Measurements from ENCODE around the gene ADAMTS13. TPM values are rescaled to one million over a fixed set of nuclear protein-coding genes. Genes with fewer than 3 reads are reported as not detected.

ADAMTS13 gene
- total and polyA plus RNA-seq, 9 of the 15 experiments (the other 6 are each of a cell fraction or from before 2014, with no cell fraction given): 0.03 to 0.20 (median 0.04) TPM; not detected in 4

- no peak for TF ChIP-seq STAT5B (CRISPR knock-in tag; IDR thresholded peaks at IDR 0.05)
These were observed at the start of gene ADAMTS13 (continued) for GRCh38 chr9:133421615-133422542.

GRCh38 chr9:133374612-133375115 lies 47.5 kb upstream of the ADAMTS13 start:
- Histone ChIP-seq H3K27ac (ENCODE audit: extremely low read depth, low read depth, low read length) (peak overlapping the region; percentile 97), H3K27me3 (ENCODE audit: control insufficient read depth in 2 of 2, insufficient read depth in 2 of 2, low read length in 2 of 2) (no peaks in the 10 kb centered on the region), H3K79me2 (ENCODE audit: control insufficient read depth, insufficient read depth, low read length) (peaks cover 70% of the 10 kb centered on the region), H3K9ac (ENCODE audit: insufficient read depth in 1 of 2, low read depth in 2 of 2, low read length in 2 of 2) (peak overlapping the region; percentile 97), H3K9me1 (ENCODE audit: control insufficient read depth, insufficient read depth, low read length) (peaks cover 23% of the 10 kb centered on the region), H3K9me3 (replicated peaks; ENCODE audit: control insufficient read depth, insufficient read depth, low read depth, low read length) (no peaks in the 10 kb centered on the region), H3K4me3 (peak overlapping the region; percentile 87), H3K36me3 (ENCODE audit: control insufficient read depth, insufficient read depth, low read length) (peaks cover 45% of the 10 kb centered on the region), H2AFZ (ENCODE audit: low read depth, low read length) (no peak overlapping the region), H3K4me2 (ENCODE audit: insufficient read depth, low read length) (peak overlapping the region; percentile 88), H4K20me1 (replicated peaks; ENCODE audit: control insufficient read depth, insufficient read depth, low read length) (peaks cover 41% of the 10 kb centered on the region), H3K4me1 (replicated peaks in 1 of 2; ENCODE audit: control insufficient read depth in 2 of 2, insufficient read depth in 2 of 2, low read length in 2 of 2) (peaks cover 43 to 51% of the 10 kb centered on the region in 2 experiments; a peak in 4 of 5 replicates)
- in situ Hi-C loops (cut with MboI) (no loop called here), intact Hi-C loops (cut with micrococcal nuclease) (no loop called here)
- BruUV-seq (replicated peaks): TSS peak; percentile 44
- ChIA-PET POLR2A (interaction anchor here (0.5 to 8.5 kb wide), 9 partner anchors 10 to 627 kb away, joined by 3 to 109 read pairs (median 5); partner anchors contain the start of genes MED22, RPL7A, SURF1 and SURF2), CTCF (ENCODE audit: low intra/inter-chr PET ratio) (no interaction called here)
- ATAC-seq (no peak), DNase-seq (ENCODE audit: extremely low read depth in 1 of 4, low spot score in 3 of 4) (peak in 1 of 4 experiments; percentile 46), FAIRE-seq (peak; percentile 69)
- WGBS (ENCODE audit: insufficient coverage, low coverage, missing lambda C conversion rate): 0% methylated on average over 12 of the region's 12 CpGs
- TF ChIP-seq CEBPG (CRISPR knock-in tag; IDR thresholded peaks at IDR 0.05) (peak; percentile 60; the same call in 1 of the 2 replicates), CEBPG (tag; conservative IDR thresholded peaks at IDR 0.05 in 1 of 2, IDR thresholded peaks at IDR 0.05 in 1 of 2) (peak in 1 of 2 experiments; percentile 69; a peak in 2 of 4 replicates), EGR1 (conservative IDR thresholded peaks at IDR 0.05) (0 out of 2 replicates have a peak, but pooled peaks have one; percentile 5), GABPB1 (CRISPR knock-in tag; IDR thresholded peaks at IDR 0.05) (no peak), CEBPB (tag; IDR thresholded peaks at IDR 0.05) (peak; percentile 65; the same call in 1 of the 2 replicates), RFX1 (IDR thresholded peaks at IDR 0.05) (no peak), ZNF384 (IDR thresholded peaks at IDR 0.05; ENCODE audit: low read depth, low read length) (peak; percentile 69), ATF3 (IDR thresholded peaks at IDR 0.05) (peak; percentile 72), ATF3 (CRISPR knock-in tag; conservative IDR thresholded peaks at IDR 0.05) (no peak), FOSL1 (tag; conservative IDR thresholded peaks at IDR 0.05) (peak; percentile 74), CLOCK (CRISPR knock-in tag; IDR thresholded peaks at IDR 0.05; ENCODE audit: borderline replicate concordance) (no peak)
